H9 (cell line): ENCODE data around the gene ACADSB. TPM values are rescaled to one million over a fixed set of nuclear protein-coding genes. Genes with fewer than 3 reads are reported as not detected.

Experiments used
- DNase-seq: peaks from one replicate; pipeline ENCODE4 v3.0.0-alpha.2; 2017
- H2AFZ ChIP-seq: one replicate; pipeline ENCODE4 v1.6.1; 2013; ENCODE audit warnings: mild to moderate bottlenecking, low read length, control low read depth, moderate library complexity
- H2AK5ac ChIP-seq: 2 replicates; pipeline ENCODE4 v1.6.1; 2013; ENCODE audit warnings: low read length, control low read depth, mixed read lengths; ENCODE audit not compliant: insufficient read length
- H2BK120ac ChIP-seq: one replicate; pipeline ENCODE4 v1.6.1; 2013; ENCODE audit warnings: low read depth, mild to moderate bottlenecking, low read length, control low read depth, inconsistent platforms; ENCODE audit not compliant: poor library complexity, severe bottlenecking
- H2BK12ac ChIP-seq: 2 replicates; pipeline ENCODE4 v1.6.1; 2013; ENCODE audit warnings: low read length, control low read depth, mixed read lengths, low read depth; ENCODE audit not compliant: insufficient read length
- H2BK15ac ChIP-seq: 2 replicates; pipeline ENCODE4 v1.6.1; 2013; ENCODE audit warnings: low read depth, low read length, control low read depth
- H2BK20ac ChIP-seq: one replicate; pipeline ENCODE4 v1.6.1; 2013; ENCODE audit warnings: low read depth, mild to moderate bottlenecking, low read length, control low read depth, inconsistent platforms; ENCODE audit not compliant: poor library complexity, severe bottlenecking
- H2BK5ac ChIP-seq: 2 replicates; pipeline ENCODE4 v1.6.1; 2013; ENCODE audit warnings: low read length, control low read depth, mixed read lengths; ENCODE audit not compliant: insufficient read length
- H3K14ac ChIP-seq: 2 replicates; pipeline ENCODE4 v1.6.1; 2013; ENCODE audit warnings: low read length, control low read depth; ENCODE audit not compliant: insufficient read depth
- H3K18ac ChIP-seq: 2 replicates; pipeline ENCODE4 v1.6.1; 2013; ENCODE audit warnings: low read depth, mild to moderate bottlenecking, mixed read lengths, low read length, control low read depth; ENCODE audit not compliant: insufficient read length
- H3K23ac ChIP-seq: 2 replicates; pipeline ENCODE4 v1.6.1; 2013; ENCODE audit warnings: low read length, control low read depth, mixed read lengths, low read depth; ENCODE audit not compliant: insufficient read length
- H3K23me2 ChIP-seq: 2 replicates; pipeline ENCODE4 v1.6.1; 2013; ENCODE audit warnings: low read depth, mild to moderate bottlenecking, mixed read lengths, low read length, control low read depth; ENCODE audit not compliant: insufficient read length, poor library complexity, severe bottlenecking
- H3K27ac ChIP-seq: 2 replicates; pipeline ENCODE4 v1.5.1; 2013; ENCODE audit warnings: low read length, control low read depth, mixed read lengths, low read depth; ENCODE audit not compliant: insufficient read length
- H3K27me3 ChIP-seq: 2 replicates; pipeline ENCODE4 v1.6.1; 2013; ENCODE audit warnings: low read length, control low read depth, inconsistent platforms; ENCODE audit not compliant: insufficient read depth
- H3K4ac ChIP-seq: 2 replicates; pipeline ENCODE4 v1.6.1; 2013; ENCODE audit warnings: low read depth, mild to moderate bottlenecking, control low read depth, inconsistent platforms, low read length, moderate library complexity
- H3K4me1 ChIP-seq: 2 replicates; pipeline ENCODE4 v1.6.1; 2013; ENCODE audit warnings: low read length, control low read depth, inconsistent platforms; ENCODE audit not compliant: insufficient read depth
- H3K4me2 ChIP-seq: 2 replicates; pipeline ENCODE4 v1.6.1; 2013; ENCODE audit warnings: low read length, control low read depth, mixed read lengths; ENCODE audit not compliant: insufficient read length, insufficient read depth
- H3K56ac ChIP-seq: 2 replicates; pipeline ENCODE4 v1.6.1; 2013; ENCODE audit warnings: low read depth, mild to moderate bottlenecking, mixed read lengths, low read length, control low read depth; ENCODE audit not compliant: insufficient read length
- H3K79me1 ChIP-seq: 2 replicates; pipeline ENCODE4 v1.6.1; 2013; ENCODE audit warnings: low read depth, mild to moderate bottlenecking, moderate library complexity, low read length, control low read depth, inconsistent platforms; ENCODE audit not compliant: insufficient read depth, poor library complexity, severe bottlenecking
- H3K79me2 ChIP-seq: 2 replicates; pipeline ENCODE4 v1.6.1; 2013; ENCODE audit warnings: low read length, control low read depth, inconsistent platforms; ENCODE audit not compliant: insufficient read depth
- H3K9ac ChIP-seq: 2 replicates; pipeline ENCODE4 v1.6.1; 2013; ENCODE audit warnings: low read length, control low read depth, mixed read lengths; ENCODE audit not compliant: insufficient read length; ENCODE audit errors: extremely low read depth
- H3K9me3 ChIP-seq: one replicate; pipeline ENCODE4 v1.6.1; 2013; ENCODE audit warnings: low read depth, low read length, inconsistent platforms; ENCODE audit not compliant: control insufficient read depth
- H3T11ph ChIP-seq: one replicate; pipeline ENCODE4 v1.6.1; 2013; ENCODE audit warnings: mild to moderate bottlenecking, low read length, control low read depth, inconsistent platforms
- H4K20me1 ChIP-seq: one replicate; pipeline ENCODE4 v1.6.1; 2013; ENCODE audit not compliant: control insufficient read depth, insufficient read length, insufficient read depth
- H4K5ac ChIP-seq: 2 replicates; pipeline ENCODE4 v1.6.1; 2013; ENCODE audit warnings: low read depth, mild to moderate bottlenecking, mixed read lengths, low read length, control low read depth; ENCODE audit not compliant: insufficient read length
- H4K8ac ChIP-seq: replicated peaks from 2 replicates; pipeline ENCODE4 v1.6.1; 2013; ENCODE audit warnings: low read length, control low read depth, mixed read lengths, low read depth; ENCODE audit not compliant: insufficient read length
- H4K91ac ChIP-seq: 2 replicates; pipeline ENCODE4 v1.6.1; 2013; ENCODE audit warnings: low read depth, mild to moderate bottlenecking, moderate library complexity, mixed read lengths, low read length, control low read depth; ENCODE audit not compliant: insufficient read length
- H3K27ac Mint-ChIP-seq, 3 experiments: 2 replicates in 2 of 3; 3 replicates in 1 of 3; pipeline ENCODE4 v1.8.0; 2020 to 2021; ENCODE audit warnings: mixed read lengths in 3 of 3, mild to moderate bottlenecking in 1 of 3, moderate library complexity in 1 of 3
- H3K27me3 Mint-ChIP-seq: 2 replicates; pipeline ENCODE4 v1.8.0; 2021; ENCODE audit warnings: low read depth, mild to moderate bottlenecking, moderate library complexity, mixed read lengths
- H3K36me3 Mint-ChIP-seq, 3 experiments: 2 replicates in 2 of 3; 3 replicates in 1 of 3; pipeline ENCODE4 v1.8.0; 2020 to 2021; ENCODE audit warnings: low read depth in 3 of 3, mixed read lengths in 3 of 3; ENCODE audit not compliant: insufficient read depth in 1 of 3
- H3K4me1 Mint-ChIP-seq, 2 experiments: 2 replicates each; pipeline ENCODE4 v1.8.0; 2020; ENCODE audit warnings: mixed read lengths in 2 of 2
- H3K4me3 Mint-ChIP-seq, 2 experiments: 2 replicates in 1 of 2; 3 replicates in 1 of 2; pipeline ENCODE4 v1.8.0; 2020 to 2021; ENCODE audit warnings: mild to moderate bottlenecking in 2 of 2, mixed read lengths in 2 of 2, moderate library complexity in 1 of 2
- H3K9me3 Mint-ChIP-seq, 2 experiments: 2 replicates in 1 of 2; 3 replicates in 1 of 2; pipeline ENCODE4 v1.8.0; 2020; ENCODE audit warnings: mild to moderate bottlenecking in 2 of 2, mixed read lengths in 2 of 2, moderate library complexity in 1 of 2
- WGBS: extraction: QIAGEN DNeasy Blood & Tissue Kit; methylation state at CpG from one replicate; pipeline ENCODE4 v1.1.7; 2013; ENCODE audit warnings: missing lambda C conversion rate, low lambda C conversion rate, mixed read lengths; ENCODE audit not compliant: insufficient read length; ENCODE audit errors: extremely low coverage; 5-methylcytosine and 5-hydroxymethylcytosine counted together
- total RNA-seq: library from RNA; stranded (reverse); gene quantifications from 2 replicates; pipeline ENCODE4 v1.2.1, GENCODE V29; 2021
- TF ChIP-seq, protein P1 (sequence below): fragments of 200-600 bp; sonication (generic); conservative IDR thresholded peaks from 3 replicates; pipeline ENCODE4 v1.8.0; 2021; ENCODE audit warnings: antibody characterized with exemption, mild to moderate bottlenecking

ACADSB gene
- total RNA-seq, 1 experiment from 2014 or later, result 35.1 TPM

- TF ChIP-seq, protein P1, sequence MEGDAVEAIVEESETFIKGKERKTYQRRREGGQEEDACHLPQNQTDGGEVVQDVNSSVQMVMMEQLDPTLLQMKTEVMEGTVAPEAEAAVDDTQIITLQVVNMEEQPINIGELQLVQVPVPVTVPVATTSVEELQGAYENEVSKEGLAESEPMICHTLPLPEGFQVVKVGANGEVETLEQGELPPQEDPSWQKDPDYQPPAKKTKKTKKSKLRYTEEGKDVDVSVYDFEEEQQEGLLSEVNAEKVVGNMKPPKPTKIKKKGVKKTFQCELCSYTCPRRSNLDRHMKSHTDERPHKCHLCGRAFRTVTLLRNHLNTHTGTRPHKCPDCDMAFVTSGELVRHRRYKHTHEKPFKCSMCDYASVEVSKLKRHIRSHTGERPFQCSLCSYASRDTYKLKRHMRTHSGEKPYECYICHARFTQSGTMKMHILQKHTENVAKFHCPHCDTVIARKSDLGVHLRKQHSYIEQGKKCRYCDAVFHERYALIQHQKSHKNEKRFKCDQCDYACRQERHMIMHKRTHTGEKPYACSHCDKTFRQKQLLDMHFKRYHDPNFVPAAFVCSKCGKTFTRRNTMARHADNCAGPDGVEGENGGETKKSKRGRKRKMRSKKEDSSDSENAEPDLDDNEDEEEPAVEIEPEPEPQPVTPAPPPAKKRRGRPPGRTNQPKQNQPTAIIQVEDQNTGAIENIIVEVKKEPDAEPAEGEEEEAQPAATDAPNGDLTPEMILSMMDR, result no peak
- Histone ChIP-seq H2BK120ac (no peak overlapping the region), H3K18ac (no peak overlapping the region), H3K14ac (no peak overlapping the region), H3K56ac (no peak overlapping the region), H3K9me3 (no peaks in the 10 kb centered on the region), H3K23ac (no peak overlapping the region), H4K91ac (no peak overlapping the region), H3T11ph (no peak overlapping the region), H4K20me1 (no peaks in the 10 kb centered on the region), H4K5ac (no peak overlapping the region), H3K23me2 (no peaks in the 10 kb centered on the region), H3K9ac (no peak overlapping the region), H3K4ac (no peak overlapping the region), H3K79me1 (no peaks in the 10 kb centered on the region), H3K4me1 (no peaks in the 10 kb centered on the region), H2AFZ (no peak overlapping the region), H3K27ac (no peak overlapping the region), H3K4me2 (no peak overlapping the region), H4K8ac (no peak overlapping the region), H2BK15ac (no peak overlapping the region), H2AK5ac (no peak overlapping the region), H3K79me2 (no peaks in the 10 kb centered on the region), H2BK12ac (no peak overlapping the region), H3K27me3 (no peaks in the 10 kb centered on the region), H2BK5ac (no peak overlapping the region), H2BK20ac (no peak overlapping the region)
- WGBS, result no CpG with 5 or more reads among the region's 6 CpGs
- H3K4me1 Mint-ChIP-seq, result no peaks in the 10 kb centered on the region
- no peaks in the 10 kb centered on the region for H3K9me3 Mint-ChIP-seq
- no peak overlapping the region for H3K4me3 Mint-ChIP-seq
- peaks cover 0 to 28% (median 27%) of the 10 kb centered on the region in 3 experiments; a peak in 4 of 7 replicates for H3K36me3 Mint-ChIP-seq
- H3K27me3 Mint-ChIP-seq, result no peaks in the 10 kb centered on the region
- no peak overlapping the region for H3K27ac Mint-ChIP-seq
- DNase-seq, result no peak
These were observed 14.9 kb upstream of the ACADSB start for GRCh38 chr10:122993797-122994336.
